ENCODE data around the gene MEPCE.
"Not testable (repeated sequence)": the region's sequence is repeated elsewhere in the genome, so short reads cannot be mapped to it uniquely, and the experiment has no call there.

Gene MEPCE

GRCh38 chr7:100429637-100430492 lies at the start of gene MEPCE:
Gene MEPCE, plus strand, starts transcription at chr7:100429831. Its CDS starts 188 bp downstream, at chr7:100430019.
- peak; percentile 88 for DNase-seq

- DNase-seq, result peak; percentile 70
These were observed 49.4 kb upstream of the MEPCE start for GRCh38 chr7:100380196-100380595.

GRCh38 chr7:100381531-100382233 lies 47.9 kb upstream of the MEPCE start:
- DNase-seq, result not testable (repeated sequence)

GRCh38 chr7:100382234-100382853 lies 47.3 kb upstream of the MEPCE start:
- not testable (repeated sequence) for DNase-seq

- DNase-seq, result peak; percentile 34
These were observed 44.9 kb upstream of the MEPCE start for GRCh38 chr7:100384628-100385294.

GRCh38 chr7:100386940-100387339 lies 42.7 kb upstream of the MEPCE start:
- no peak for DNase-seq

GRCh38 chr7:100387695-100388094 lies 41.9 kb upstream of the MEPCE start:
- DNase-seq, result no peak

GRCh38 chr7:100389437-100390088 lies 40.1 kb upstream of the MEPCE start:
- no peak for DNase-seq

GRCh38 chr7:100390286-100391009 lies 39.2 kb upstream of the MEPCE start:
- DNase-seq, result no peak

- DNase-seq, result peak; percentile 28
These were observed 36.3 kb upstream of the MEPCE start for GRCh38 chr7:100393233-100393905.

- DNase-seq, result no peak
These were observed 35.6 kb upstream of the MEPCE start for GRCh38 chr7:100394077-100394476.

GRCh38 chr7:100396421-100396982 lies 33.1 kb upstream of the MEPCE start:
- peak; percentile 98 for DNase-seq

- peak; percentile 15 for DNase-seq
These were observed 32.1 kb upstream of the MEPCE start for GRCh38 chr7:100397315-100398081.

- DNase-seq, result no peak
These were observed 31.4 kb upstream of the MEPCE start for GRCh38 chr7:100398239-100398638.

GRCh38 chr7:100400041-100400440 lies 29.6 kb upstream of the MEPCE start:
- no peak for DNase-seq

- DNase-seq, result no peak
These were observed 29.0 kb upstream of the MEPCE start for GRCh38 chr7:100400656-100401055.

GRCh38 chr7:100401811-100402210 lies 27.8 kb upstream of the MEPCE start:
- no peak for DNase-seq

- no peak for DNase-seq
These were observed 27.4 kb upstream of the MEPCE start for GRCh38 chr7:100402241-100402640.

- no peak for DNase-seq
These were observed 22.9 kb upstream of the MEPCE start for GRCh38 chr7:100406767-100407166.

Data from MV-4-11 (cell line).